Measurements from ENCODE around the gene CETP.

DNA sequence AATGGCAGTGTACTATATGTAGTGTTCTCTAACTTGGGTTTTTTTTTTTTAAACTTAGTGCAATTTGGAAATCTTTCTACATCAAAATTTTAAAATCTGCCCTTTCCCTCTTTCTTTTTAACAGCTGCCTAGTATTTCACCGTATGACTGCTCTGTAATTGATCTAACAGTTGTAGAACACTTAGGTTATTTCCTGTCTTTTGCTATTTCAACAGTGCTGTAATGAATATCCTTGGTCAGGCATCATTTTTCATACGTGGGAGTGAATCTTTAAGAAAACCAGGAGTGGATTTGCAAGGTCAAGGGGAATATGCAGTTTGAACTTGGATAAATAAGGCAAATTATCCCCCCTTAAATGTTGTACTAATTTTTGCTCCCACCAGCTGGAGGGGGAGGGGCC is 31.5 kb downstream of the CETP start:
- TF ChIP-seq CTCF (IDR thresholded peaks at IDR 0.05; ENCODE audit: low read depth, low read length, missing input control) (no peak), RXRA (IDR thresholded peaks at IDR 0.05) (no peak), GABPA (IDR thresholded peaks at IDR 0.05 in 1 of 2, conservative IDR thresholded peaks at IDR 0.05 in 1 of 2) (no peak)
- TF ChIP-seq, protein P1, sequence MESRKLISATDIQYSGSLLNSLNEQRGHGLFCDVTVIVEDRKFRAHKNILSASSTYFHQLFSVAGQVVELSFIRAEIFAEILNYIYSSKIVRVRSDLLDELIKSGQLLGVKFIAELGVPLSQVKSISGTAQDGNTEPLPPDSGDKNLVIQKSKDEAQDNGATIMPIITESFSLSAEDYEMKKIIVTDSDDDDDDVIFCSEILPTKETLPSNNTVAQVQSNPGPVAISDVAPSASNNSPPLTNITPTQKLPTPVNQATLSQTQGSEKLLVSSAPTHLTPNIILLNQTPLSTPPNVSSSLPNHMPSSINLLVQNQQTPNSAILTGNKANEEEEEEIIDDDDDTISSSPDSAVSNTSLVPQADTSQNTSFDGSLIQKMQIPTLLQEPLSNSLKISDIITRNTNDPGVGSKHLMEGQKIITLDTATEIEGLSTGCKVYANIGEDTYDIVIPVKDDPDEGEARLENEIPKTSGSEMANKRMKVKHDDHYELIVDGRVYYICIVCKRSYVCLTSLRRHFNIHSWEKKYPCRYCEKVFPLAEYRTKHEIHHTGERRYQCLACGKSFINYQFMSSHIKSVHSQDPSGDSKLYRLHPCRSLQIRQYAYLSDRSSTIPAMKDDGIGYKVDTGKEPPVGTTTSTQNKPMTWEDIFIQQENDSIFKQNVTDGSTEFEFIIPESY (IDR thresholded peaks at IDR 0.05): no peak
- TF ChIP-seq, protein P2, sequence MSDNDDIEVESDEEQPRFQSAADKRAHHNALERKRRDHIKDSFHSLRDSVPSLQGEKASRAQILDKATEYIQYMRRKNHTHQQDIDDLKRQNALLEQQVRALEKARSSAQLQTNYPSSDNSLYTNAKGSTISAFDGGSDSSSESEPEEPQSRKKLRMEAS (IDR thresholded peaks at IDR 0.05): no peak

All from liver (tissue), 3 donors.